HUES6 (cell line): ENCODE results near the gene CACNB1.

ENCODE experiments used
- H3K27ac ChIP-seq: 2 replicates; pipeline ENCODE4 v1.7.0; 2013; ENCODE audit warnings: low read depth, mild to moderate bottlenecking, low read length, inconsistent platforms
- H3K27me3 ChIP-seq: 2 replicates; pipeline ENCODE4 v1.6.1; 2013; ENCODE audit warnings: low read length; ENCODE audit not compliant: control insufficient read depth, insufficient read depth
- H3K36me3 ChIP-seq: 2 replicates; pipeline ENCODE4 v1.6.1; 2013; ENCODE audit warnings: low read length; ENCODE audit not compliant: control insufficient read depth, insufficient read depth
- H3K4me1 ChIP-seq: 2 replicates; pipeline ENCODE4 v1.6.1; 2013; ENCODE audit warnings: low read length; ENCODE audit not compliant: control insufficient read depth, insufficient read depth
- H3K4me3 ChIP-seq: 2 replicates; pipeline ENCODE4 v1.5.1; 2013; ENCODE audit warnings: low read depth, low read length
- H3K9ac ChIP-seq: one replicate; pipeline ENCODE4 v1.6.1; 2013; ENCODE audit warnings: mild to moderate bottlenecking, low read length
- H3K9me3 ChIP-seq: 2 replicates; pipeline ENCODE4 v1.6.1; 2013; ENCODE audit warnings: low read depth, low read length; ENCODE audit not compliant: control insufficient read depth, insufficient read depth

CACNB1 gene

DNA sequence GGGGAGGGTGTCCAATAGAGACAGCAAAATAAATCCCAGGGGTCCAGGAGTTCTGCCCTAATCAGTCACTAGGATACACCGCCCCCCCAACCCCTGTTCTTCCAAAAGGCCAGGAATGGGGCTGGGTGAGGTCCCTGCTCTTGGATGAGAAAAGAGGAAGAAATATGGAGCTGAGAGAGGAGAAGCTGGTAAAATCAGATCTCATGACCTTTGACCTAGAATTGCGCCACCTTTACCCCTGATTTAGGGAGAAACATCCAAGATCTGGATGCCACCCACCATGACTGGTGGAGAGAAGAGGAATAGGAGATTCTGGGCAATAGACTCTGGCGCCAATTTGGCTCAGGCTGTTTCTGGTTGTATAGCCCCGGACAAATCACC, 707 bp upstream of the CACNB1 start:
- H3K9ac ChIP-seq, result no peak overlapping the region
- no peaks in the 10 kb centered on the region for H3K27me3 ChIP-seq
- H3K4me3 ChIP-seq, result peak overlapping the region; percentile 66
- H3K4me1 ChIP-seq, result peaks cover 34% of the 10 kb centered on the region
- H3K27ac ChIP-seq, result no peak overlapping the region; the same call in 1 of the 2 replicates
- H3K9me3 ChIP-seq, result no peaks in the 10 kb centered on the region
- H3K36me3 ChIP-seq, result peaks cover 32% of the 10 kb centered on the region

DNA sequence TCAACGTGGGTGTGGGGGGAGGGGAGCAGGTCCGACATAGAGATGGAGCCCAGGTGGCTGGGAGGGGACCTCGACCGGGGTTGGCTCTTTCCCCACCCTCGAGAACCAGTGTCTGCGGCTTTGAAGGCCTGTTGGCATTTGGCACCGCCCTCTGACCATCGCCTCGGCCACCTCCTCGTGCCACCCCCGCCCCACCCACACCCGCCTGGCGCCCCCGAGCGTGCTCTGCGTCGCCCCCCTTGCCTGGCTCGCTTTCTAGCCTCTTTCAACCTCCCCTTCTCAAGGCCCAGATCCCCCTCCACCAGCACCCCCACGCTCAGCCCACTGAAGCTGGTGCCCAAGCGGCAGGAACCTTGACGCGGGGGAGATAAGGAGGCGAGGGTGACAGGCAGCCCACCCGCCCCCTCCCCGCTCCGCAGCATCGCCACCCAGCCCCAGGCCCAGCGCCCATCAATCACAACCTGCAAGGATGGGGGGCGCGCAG, 619 bp downstream of the CACNB1 start:
- Histone ChIP-seq H3K9me3 (no peaks in the 10 kb centered on the region), H3K9ac (no peak overlapping the region), H3K36me3 (peaks cover 31% of the 10 kb centered on the region), H3K4me1 (peaks cover 34% of the 10 kb centered on the region), H3K27me3 (no peaks in the 10 kb centered on the region), H3K4me3 (peak overlapping the region; percentile 66), H3K27ac (no peak overlapping the region)

DNA sequence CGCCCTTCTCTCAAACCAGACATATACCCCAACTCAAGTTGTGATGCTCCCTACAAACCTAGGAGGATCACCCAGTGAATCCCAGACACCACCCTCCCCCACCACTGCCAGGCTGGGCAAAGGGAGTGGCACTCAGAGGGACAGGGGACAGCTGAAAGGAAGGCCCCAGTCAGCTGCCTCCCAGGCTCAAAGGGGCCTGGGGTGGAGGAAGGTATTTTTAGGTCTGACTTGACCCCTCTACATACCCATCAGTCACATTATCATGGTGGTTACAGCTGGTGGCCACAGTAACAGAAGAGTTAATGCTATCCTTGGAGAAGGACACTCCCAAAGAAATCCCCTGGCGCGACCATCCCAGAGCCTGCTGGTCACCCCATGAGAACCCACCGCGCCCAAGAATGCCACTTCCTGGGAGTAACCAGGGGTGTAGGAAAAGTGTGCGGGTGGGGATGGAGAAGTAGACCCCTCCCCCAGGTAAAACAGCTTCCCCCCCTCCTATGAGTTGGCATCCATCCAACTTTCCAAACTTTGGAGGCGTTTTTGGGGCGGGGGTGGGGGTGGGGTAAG, 1.1 kb downstream of the CACNB1 start:
- no peak overlapping the region for H3K9ac ChIP-seq
- H3K36me3 ChIP-seq, result peaks cover 31% of the 10 kb centered on the region
- peak overlapping the region; percentile 66 for H3K4me3 ChIP-seq
- H3K27ac ChIP-seq, result no peak overlapping the region
- H3K4me1 ChIP-seq, result peaks cover 34% of the 10 kb centered on the region
- no peaks in the 10 kb centered on the region for H3K9me3 ChIP-seq
- H3K27me3 ChIP-seq, result no peaks in the 10 kb centered on the region

DNA sequence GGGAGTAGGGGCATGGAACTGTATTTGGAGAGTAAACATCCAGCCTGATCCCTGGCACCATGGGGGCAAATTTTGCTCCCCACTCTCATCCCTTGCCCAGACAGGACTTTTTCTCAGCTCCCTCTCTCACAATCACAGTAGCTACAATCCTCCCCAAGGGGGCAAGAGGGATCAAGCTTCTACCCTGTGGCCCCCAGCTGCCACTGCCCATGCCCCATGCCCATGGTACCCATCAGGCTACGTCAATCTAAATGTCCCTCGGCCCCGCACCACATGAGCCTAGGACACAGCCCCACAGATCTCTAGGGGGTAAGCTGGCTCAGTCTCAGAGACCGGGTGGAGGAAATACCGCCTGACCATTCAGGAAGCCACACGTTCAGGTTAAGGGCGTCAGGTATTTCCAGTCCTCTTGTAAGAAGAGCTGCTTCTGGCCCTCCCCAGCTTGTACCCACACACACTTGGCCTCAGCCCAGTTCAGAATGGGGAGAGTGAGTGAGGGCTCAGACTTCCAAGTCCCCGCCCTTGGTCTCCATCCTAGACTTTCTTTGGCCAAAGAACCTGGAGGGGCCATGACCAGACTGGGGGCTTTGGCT, 1.8 kb downstream of the CACNB1 start:
- Histone ChIP-seq H3K36me3 (peaks cover 29% of the 10 kb centered on the region), H3K27ac (no peak overlapping the region), H3K4me1 (peaks cover 29% of the 10 kb centered on the region), H3K27me3 (no peaks in the 10 kb centered on the region), H3K9ac (no peak overlapping the region), H3K9me3 (no peaks in the 10 kb centered on the region), H3K4me3 (peak overlapping the region; percentile 66)

DNA sequence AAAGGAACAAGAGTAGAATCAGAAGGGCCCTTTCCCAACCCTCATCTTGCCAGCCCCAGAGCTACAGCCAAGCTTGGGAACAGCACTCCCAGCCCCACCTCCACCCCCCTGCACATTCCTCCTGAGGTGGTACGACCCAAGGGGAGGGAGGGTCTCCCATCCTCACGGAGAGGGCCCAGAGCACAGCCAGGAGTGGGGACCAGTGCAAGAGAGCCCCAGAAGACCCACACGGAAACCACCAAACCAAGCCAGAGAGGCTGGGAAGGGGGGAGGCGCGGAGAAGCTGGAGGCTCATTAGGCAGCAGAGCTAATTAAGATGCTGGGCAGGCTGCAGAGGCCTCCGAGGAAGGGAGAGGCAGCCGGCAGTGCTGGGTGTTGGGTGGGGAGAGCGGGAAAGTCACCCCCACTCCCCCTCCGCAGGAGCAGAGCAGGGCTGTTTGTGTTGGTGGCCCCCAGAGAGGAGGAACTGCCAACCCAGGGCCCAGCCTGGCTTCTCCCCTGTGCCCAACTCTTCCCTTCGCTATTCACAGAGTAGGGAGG, 2.4 kb downstream of the CACNB1 start:
- Histone ChIP-seq H3K27ac (no peak overlapping the region), H3K9ac (peak overlapping the region; percentile 49), H3K27me3 (no peaks in the 10 kb centered on the region), H3K4me1 (peaks cover 29% of the 10 kb centered on the region), H3K9me3 (no peaks in the 10 kb centered on the region), H3K4me3 (peak overlapping the region; percentile 66), H3K36me3 (peaks cover 29% of the 10 kb centered on the region)

DNA sequence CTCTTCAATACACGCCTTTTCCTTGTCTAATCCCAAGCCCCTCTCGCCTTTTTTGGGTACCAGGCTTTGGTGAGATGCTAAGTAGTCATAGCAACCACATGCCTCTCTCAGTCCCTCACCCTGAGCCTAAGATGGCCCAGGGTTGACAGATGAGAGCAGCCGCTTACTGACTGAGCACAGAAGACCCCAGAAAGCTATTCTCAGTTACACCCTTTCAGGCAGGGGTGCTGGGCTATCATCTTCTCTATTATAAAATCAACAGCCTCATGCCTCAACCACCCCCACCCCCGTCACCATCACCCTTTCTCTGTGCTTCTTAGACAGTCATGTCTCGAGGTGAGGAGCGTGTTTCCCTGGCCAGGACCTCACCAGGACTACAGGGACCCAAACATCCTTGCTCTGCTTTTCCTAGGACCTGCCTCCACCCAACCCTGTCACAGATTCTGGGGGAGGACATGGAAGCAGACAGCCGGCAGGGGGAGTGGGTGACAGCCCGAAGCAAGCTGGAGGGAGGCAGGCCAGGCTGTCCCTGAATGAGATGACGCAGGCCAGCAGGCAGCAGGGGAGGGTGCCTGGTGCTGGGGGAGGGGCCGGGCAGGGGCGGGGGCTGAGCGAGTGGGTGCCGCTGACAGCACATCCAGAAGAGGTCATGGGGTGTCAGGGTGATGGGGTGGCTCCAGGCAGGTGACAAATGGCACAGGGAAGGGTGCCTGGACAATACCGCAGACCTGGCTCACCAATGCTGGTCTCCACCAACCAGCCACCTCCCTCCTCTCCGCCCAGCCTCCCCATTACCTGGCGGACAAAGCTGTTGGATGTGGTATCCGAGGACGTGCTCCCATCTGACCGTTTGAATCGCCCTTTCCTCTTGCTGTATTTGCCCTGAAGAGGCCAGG, 3.1 kb downstream of the CACNB1 start:
- Histone ChIP-seq H3K27ac (no peak overlapping the region), H3K27me3 (no peaks in the 10 kb centered on the region), H3K36me3 (peaks cover 29% of the 10 kb centered on the region), H3K4me3 (peak overlapping the region; percentile 66), H3K9me3 (no peaks in the 10 kb centered on the region), H3K9ac (peak overlapping the region; percentile 49), H3K4me1 (peaks cover 29% of the 10 kb centered on the region)

DNA sequence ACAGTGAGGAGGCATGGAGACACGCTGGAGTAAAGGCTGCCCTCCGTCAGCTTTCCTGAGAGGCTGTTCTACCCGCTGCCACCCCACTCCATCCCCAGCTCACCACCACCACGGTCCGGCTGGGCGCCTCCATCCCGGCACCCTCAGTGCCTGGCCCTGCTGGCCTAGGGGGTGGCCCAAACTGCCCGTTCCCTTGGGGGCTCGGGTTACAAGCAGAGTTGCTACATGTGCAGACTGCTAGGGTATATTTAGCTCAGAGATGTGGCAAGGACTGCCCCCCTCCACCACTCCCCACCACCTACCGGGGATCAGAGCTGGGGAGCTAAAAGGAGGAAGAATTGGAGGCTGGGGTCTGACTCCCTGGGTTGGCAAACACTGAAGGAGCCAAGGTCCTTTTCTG, 4.1 kb downstream of the CACNB1 start:
- no peak overlapping the region for H3K4me3 ChIP-seq
- H3K9ac ChIP-seq, result no peak overlapping the region
- peaks cover 29% of the 10 kb centered on the region for H3K4me1 ChIP-seq
- no peaks in the 10 kb centered on the region for H3K9me3 ChIP-seq
- no peak overlapping the region for H3K27ac ChIP-seq
- H3K36me3 ChIP-seq, result peaks cover 32% of the 10 kb centered on the region
- H3K27me3 ChIP-seq, result no peaks in the 10 kb centered on the region

DNA sequence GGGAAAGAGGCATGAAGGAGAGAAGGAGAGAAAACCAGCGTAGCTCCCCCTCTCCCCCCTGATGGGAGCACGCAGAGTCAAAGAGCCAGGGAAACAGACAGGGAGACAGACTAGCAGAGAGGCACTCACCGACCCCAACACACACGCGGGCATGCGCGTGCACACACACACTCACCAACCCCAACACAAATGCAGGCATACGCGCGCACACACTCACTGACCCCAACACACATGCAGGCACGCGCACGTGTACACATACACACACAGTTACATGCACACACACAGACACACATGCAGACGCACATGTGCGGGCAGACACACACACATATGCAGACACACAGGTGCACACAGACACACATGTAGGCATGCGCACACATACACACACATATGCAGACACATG, 4.6 kb downstream of the CACNB1 start:
- Histone ChIP-seq H3K36me3 (peaks cover 33% of the 10 kb centered on the region), H3K9ac (no peak overlapping the region), H3K27ac (no peak overlapping the region), H3K9me3 (no peaks in the 10 kb centered on the region), H3K4me1 (peaks cover 24% of the 10 kb centered on the region), H3K27me3 (no peaks in the 10 kb centered on the region), H3K4me3 (no peak overlapping the region)

DNA sequence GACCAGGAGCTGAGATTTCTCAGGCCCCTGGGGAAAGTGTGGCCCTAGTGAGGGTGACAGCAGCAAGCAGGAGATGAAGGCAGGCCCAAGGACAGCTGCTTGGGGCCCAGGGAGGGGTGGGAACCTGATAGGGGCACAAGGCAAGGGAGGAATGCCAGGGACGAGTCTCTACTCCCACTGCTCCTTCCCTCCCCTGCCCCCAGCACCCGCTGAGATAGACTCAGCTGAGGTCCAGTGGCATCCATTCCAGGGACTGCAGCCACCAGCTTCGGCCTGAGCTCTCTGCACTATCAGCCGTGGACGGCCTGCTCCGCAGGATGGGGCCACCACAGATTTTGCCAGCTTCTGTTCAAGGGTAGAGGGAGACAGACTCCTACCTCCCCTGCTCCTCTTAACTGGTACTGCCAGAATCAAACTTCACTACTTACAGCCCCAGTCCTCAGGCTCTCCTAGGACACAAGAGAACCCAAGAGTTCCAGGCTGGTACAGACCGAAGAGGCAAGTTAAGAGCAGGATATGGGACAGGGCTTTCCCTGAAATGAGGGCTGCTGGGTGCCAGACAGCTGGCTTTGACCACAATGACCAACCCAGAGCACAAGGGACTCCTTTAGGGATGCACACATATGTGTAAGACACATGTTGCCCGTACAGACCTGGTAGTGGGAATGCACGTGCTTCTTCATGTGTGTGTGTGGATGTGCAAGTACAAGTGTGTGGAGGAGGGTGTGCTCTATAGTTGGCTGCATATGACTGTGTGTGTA, 5.5 kb downstream of the CACNB1 start:
- no peaks in the 10 kb centered on the region for H3K9me3 ChIP-seq
- H3K36me3 ChIP-seq, result peaks cover 40% of the 10 kb centered on the region
- H3K4me1 ChIP-seq, result peaks cover 23% of the 10 kb centered on the region
- H3K27me3 ChIP-seq, result no peaks in the 10 kb centered on the region
- no peak overlapping the region for H3K27ac ChIP-seq
- no peak overlapping the region for H3K4me3 ChIP-seq
- peak overlapping the region; percentile 13 for H3K9ac ChIP-seq

DNA sequence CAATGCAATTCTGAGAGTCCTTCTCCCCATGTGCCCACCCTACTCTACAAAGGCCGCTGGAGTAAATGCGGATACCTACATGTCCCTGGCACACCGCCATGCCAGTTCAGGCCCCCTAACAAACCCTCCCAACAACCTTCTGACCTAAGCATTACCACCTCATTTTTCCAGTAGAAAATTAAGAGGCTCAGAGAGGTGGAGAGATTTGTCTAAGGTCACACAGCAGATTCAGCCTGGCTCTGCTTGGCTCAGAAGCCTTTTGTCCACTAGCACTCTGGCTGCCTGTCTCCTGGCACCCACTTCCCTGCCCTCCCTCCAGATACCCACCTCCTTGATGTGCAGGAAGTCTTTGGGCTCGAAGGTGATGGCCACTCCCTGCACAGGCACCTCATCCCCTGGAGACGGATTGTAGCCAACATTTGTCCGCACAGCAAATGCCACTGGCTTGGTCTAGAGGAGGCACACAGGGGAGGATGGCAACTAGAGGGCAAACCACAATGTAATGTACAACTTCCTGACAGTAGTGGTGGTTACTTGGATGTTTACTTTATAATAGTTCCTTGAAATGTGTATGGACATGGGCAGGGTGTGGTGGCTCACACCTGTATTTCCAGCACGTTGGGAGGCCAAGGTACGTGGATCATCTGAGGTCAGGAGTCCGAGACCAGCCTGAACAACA, 10.2 kb downstream of the CACNB1 start:
- H3K4me3 ChIP-seq, result no peak overlapping the region
- H3K27me3 ChIP-seq, result no peaks in the 10 kb centered on the region
- H3K27ac ChIP-seq, result no peak overlapping the region
- H3K36me3 ChIP-seq, result peaks cover 65% of the 10 kb centered on the region
- H3K9ac ChIP-seq, result no peak overlapping the region
- H3K4me1 ChIP-seq, result no peaks in the 10 kb centered on the region
- no peaks in the 10 kb centered on the region for H3K9me3 ChIP-seq
